Activated naive CD8-positive, alpha-beta T cell treated with anti-CD3 and anti-CD28 coated beads, Interleukin-2, amount 50 U/mL, for 24 hours (primary cell): ENCODE data around the gene PPP2R5E.
"Not testable (repeated sequence)": the region's sequence is repeated elsewhere in the genome, so short reads cannot be mapped to it uniquely, and the experiment has no call there.

Source experiments
- ATAC-seq: fragments of 150-1000 bp; cut with Tn5 transposase; one replicate; pipeline ENCODE4 v1.10.0; 2021
- DNase-seq: peaks from one replicate; pipeline ENCODE4 v3.0.0; 2021
- H3K27ac Mint-ChIP-seq: one replicate; pipeline ENCODE4 v1.8.0; 2021; ENCODE audit warnings: mild to moderate bottlenecking, mixed read lengths
- H3K27me3 Mint-ChIP-seq: one replicate; pipeline ENCODE4 v1.8.0; 2021; ENCODE audit warnings: mixed read lengths
- H3K36me3 Mint-ChIP-seq: one replicate; pipeline ENCODE4 v1.8.0; 2021; ENCODE audit warnings: low read depth, mixed read lengths
- H3K4me1 Mint-ChIP-seq: one replicate; pipeline ENCODE4 v1.8.0; 2021; ENCODE audit warnings: mixed read lengths
- H3K4me3 Mint-ChIP-seq: one replicate; pipeline ENCODE4 v1.8.0; 2021; ENCODE audit warnings: mild to moderate bottlenecking, moderate library complexity, mixed read lengths
- H3K9me3 Mint-ChIP-seq: one replicate; pipeline ENCODE4 v1.8.0; 2021; ENCODE audit warnings: mixed read lengths

PPP2R5E gene

GRCh38 chr14:63543000-63543825 lies at the start of gene PPP2R5E:
TSS of gene PPP2R5E (minus strand) at chr14:63543377. CDS start at chr14:63539685, 3,692 bp downstream.
- Mint-ChIP-seq H3K4me1 (peaks cover 27% of the 10 kb centered on the region), H3K36me3 (peaks cover 18% of the 10 kb centered on the region), H3K4me3 (peak within 1 kb of the TSS; percentile 94), H3K27me3 (peaks cover 2% of the 10 kb centered on the region), H3K9me3 (no peaks in the 10 kb centered on the region), H3K27ac (peak within 1 kb of the TSS; percentile 88)
- ATAC-seq: peak; percentile 98
- DNase-seq: peak; percentile 95

- not testable (repeated sequence) for ATAC-seq, H3K36me3 Mint-ChIP-seq, DNase-seq, H3K9me3 Mint-ChIP-seq, H3K4me3 Mint-ChIP-seq, H3K27me3 Mint-ChIP-seq, H3K4me1 Mint-ChIP-seq, H3K27ac Mint-ChIP-seq
These were observed 39.9 kb upstream of the PPP2R5E start for GRCh38 chr14:63583046-63583445.

- Mint-ChIP-seq H3K36me3 (no peaks in the 10 kb centered on the region), H3K4me3 (no peak overlapping the region), H3K4me1 (no peaks in the 10 kb centered on the region), H3K27me3 (peaks cover 2% of the 10 kb centered on the region), H3K27ac (no peak overlapping the region), H3K9me3 (no peaks in the 10 kb centered on the region)
- no peak for DNase-seq
- no peak for ATAC-seq
These were observed 38.3 kb upstream of the PPP2R5E start for GRCh38 chr14:63581491-63581890.

DNA sequence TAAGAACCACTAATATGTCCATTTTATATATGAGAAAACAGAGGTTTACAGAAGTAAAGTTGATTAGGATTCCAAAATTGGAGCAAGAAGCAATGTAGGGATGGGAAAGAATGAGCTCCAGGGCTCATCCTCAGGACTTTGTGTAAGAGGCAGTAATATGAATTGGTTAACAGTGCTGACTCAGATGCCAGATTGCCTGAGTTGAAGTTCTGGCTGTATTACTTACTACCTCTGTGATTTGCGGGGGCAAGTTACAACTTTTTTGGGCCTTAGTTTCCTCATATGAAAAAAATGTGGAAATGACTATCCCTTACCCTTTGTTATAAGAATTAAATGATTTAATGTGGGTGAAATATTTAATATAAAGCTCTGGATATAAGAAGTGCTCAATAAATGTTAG lies 35.1 kb upstream of the PPP2R5E start:
- Mint-ChIP-seq H3K36me3 (no peaks in the 10 kb centered on the region), H3K4me3 (no peak overlapping the region), H3K27me3 (peaks cover 2% of the 10 kb centered on the region), H3K4me1 (no peaks in the 10 kb centered on the region), H3K27ac (no peak overlapping the region), H3K9me3 (no peaks in the 10 kb centered on the region)
- ATAC-seq (no peak), DNase-seq (no peak)

- H3K36me3 Mint-ChIP-seq: no peaks in the 10 kb centered on the region
- no peaks in the 10 kb centered on the region for H3K9me3 Mint-ChIP-seq
- H3K4me1 Mint-ChIP-seq: no peaks in the 10 kb centered on the region
- no peak overlapping the region for H3K27ac Mint-ChIP-seq
- H3K4me3 Mint-ChIP-seq: no peak overlapping the region
- DNase-seq (no peak), ATAC-seq (no peak)
- no peaks in the 10 kb centered on the region for H3K27me3 Mint-ChIP-seq
These were observed 30.4 kb upstream of the PPP2R5E start for GRCh38 chr14:63573581-63573980.

DNA sequence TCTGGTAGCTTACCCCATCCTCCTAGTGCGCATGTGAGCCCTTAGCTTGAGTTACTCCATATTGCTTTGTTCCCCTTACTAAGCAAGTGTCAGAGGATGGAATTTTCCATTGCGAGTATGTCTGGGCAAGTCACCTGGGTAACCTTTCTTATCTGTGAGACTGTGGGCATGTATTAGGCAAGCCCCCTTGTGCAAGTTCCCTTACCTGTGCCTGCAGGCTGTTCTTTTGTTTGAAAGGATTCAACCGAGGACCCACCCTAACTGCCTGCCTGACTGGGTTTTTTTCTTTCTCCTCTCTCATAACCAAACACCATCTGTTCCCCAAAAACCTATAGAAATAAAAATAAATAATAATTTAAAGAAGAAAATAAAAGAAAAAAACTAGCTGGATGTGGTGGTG lies 22.3 kb upstream of the PPP2R5E start:
- Mint-ChIP-seq H3K4me3 (no peak overlapping the region), H3K9me3 (no peaks in the 10 kb centered on the region), H3K27ac (no peak overlapping the region), H3K36me3 (no peaks in the 10 kb centered on the region), H3K4me1 (no peaks in the 10 kb centered on the region), H3K27me3 (peaks cover 14% of the 10 kb centered on the region)
- no peak for DNase-seq
- ATAC-seq: no peak

- H3K27me3 Mint-ChIP-seq: peaks cover 14% of the 10 kb centered on the region
- H3K4me1 Mint-ChIP-seq: no peaks in the 10 kb centered on the region
- H3K9me3 Mint-ChIP-seq: no peaks in the 10 kb centered on the region
- no peak overlapping the region for H3K27ac Mint-ChIP-seq
- H3K36me3 Mint-ChIP-seq: no peaks in the 10 kb centered on the region
- H3K4me3 Mint-ChIP-seq: no peak overlapping the region
- ATAC-seq (no peak), DNase-seq (no peak)
These were observed 21.1 kb upstream of the PPP2R5E start for GRCh38 chr14:63564318-63564717.

DNA sequence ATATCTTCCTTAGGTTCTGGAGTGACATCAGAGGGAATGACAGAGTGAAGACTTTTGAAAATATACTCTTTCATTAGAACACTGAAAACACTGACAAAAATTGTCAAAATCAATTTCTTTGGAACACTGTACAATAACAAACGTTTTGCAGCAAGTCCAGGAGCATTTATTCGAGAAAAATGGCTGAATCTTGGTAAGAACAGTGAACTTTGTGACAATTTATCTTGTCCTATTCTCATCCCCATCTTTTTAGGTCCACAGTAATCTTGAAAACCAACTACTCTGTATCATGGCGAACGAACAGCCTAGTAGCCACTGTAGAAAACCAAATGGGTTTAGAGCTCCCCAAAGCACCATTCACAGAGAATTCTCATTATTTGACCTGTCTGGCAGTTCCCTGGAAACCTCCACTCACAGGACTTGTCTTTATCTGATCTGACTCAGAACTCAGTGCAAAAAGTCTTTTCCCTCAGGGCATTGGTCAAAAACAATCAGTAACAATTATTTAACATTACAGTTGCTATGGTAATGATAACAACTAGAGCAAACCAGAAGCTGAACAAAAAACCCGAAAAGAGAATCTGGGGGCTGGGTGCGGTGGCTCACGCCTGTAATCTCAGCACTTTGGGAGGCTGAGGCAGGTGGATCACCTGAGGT lies 20.3 kb upstream of the PPP2R5E start:
- Mint-ChIP-seq H3K4me1 (no peaks in the 10 kb centered on the region), H3K36me3 (no peaks in the 10 kb centered on the region), H3K4me3 (no peak overlapping the region), H3K27me3 (peaks cover 14% of the 10 kb centered on the region), H3K9me3 (no peaks in the 10 kb centered on the region), H3K27ac (no peak overlapping the region)
- no peak for ATAC-seq
- no peak for DNase-seq

GRCh38 chr14:63562405-63562804 lies 19.2 kb upstream of the PPP2R5E start:
- Mint-ChIP-seq H3K27ac (no peak overlapping the region), H3K9me3 (no peaks in the 10 kb centered on the region), H3K4me3 (no peak overlapping the region), H3K36me3 (no peaks in the 10 kb centered on the region), H3K4me1 (no peaks in the 10 kb centered on the region), H3K27me3 (peaks cover 15% of the 10 kb centered on the region)
- DNase-seq (no peak), ATAC-seq (no peak)

DNA sequence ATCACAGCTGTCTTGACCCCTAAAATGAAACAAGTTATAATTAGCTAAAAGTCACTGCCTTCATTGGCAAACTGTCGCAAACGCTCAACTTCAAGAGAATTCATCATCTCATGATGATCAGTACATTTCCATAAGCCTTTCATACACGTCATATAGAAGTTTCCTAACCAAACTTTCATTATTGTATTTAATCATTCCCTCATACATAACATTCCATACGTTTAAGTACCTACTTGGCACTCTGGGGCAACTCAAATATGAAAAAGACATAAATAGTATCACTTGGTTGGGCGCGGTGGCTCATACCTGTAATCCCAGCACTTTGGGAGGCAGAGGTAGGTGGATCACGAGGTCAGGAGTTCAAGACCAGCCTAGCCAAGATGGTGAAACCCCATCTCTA lies 12.4 kb upstream of the PPP2R5E start:
- Mint-ChIP-seq H3K4me3 (no peak overlapping the region), H3K36me3 (no peaks in the 10 kb centered on the region), H3K27ac (no peak overlapping the region), H3K27me3 (peaks cover 2% of the 10 kb centered on the region), H3K4me1 (peaks cover 13% of the 10 kb centered on the region), H3K9me3 (no peaks in the 10 kb centered on the region)
- ATAC-seq (peak; percentile 48), DNase-seq (no peak)

GRCh38 chr14:63551332-63551731 lies 8.2 kb upstream of the PPP2R5E start:
- Mint-ChIP-seq H3K4me1 (peaks cover 13% of the 10 kb centered on the region), H3K27me3 (peaks cover 2% of the 10 kb centered on the region), H3K27ac (no peak overlapping the region), H3K9me3 (no peaks in the 10 kb centered on the region), H3K36me3 (no peaks in the 10 kb centered on the region), H3K4me3 (no peak overlapping the region)
- DNase-seq: no peak
- ATAC-seq: peak; percentile 53

DNA sequence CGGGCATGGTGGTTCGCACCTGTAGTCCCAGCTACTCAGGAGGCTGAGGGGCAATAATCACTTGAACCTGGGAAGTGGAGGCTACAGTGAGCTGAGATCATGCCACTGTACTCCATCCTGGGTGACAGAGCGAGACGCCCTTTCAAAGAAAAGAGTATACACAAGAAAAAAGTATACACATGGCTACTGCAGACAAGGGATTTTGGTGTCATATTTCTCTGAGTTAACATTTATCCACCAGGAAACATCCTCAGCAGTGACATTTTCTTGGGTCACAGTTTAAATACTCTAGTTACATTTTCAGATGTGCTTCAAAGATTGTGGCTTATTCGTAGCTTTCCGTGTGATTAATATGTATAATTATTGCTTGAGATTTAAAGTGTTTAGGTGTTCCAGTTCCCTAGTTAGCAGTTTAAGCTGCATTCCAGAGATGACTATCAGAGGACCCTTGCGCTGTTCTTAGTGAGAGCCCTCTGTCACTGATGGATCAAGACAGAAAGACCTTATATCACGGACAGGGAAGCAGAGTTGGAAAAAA lies 4.7 kb upstream of the PPP2R5E start:
- Mint-ChIP-seq H3K4me1 (peaks cover 19% of the 10 kb centered on the region), H3K27me3 (peaks cover 2% of the 10 kb centered on the region), H3K36me3 (no peaks in the 10 kb centered on the region), H3K4me3 (no peak overlapping the region), H3K27ac (no peak overlapping the region), H3K9me3 (no peaks in the 10 kb centered on the region)
- no peak for ATAC-seq
- no peak for DNase-seq

GRCh38 chr14:63545431-63545830 lies 2.3 kb upstream of the PPP2R5E start:
- Mint-ChIP-seq H3K4me3 (no peak overlapping the region), H3K27me3 (peaks cover 2% of the 10 kb centered on the region), H3K27ac (no peak overlapping the region), H3K36me3 (peaks cover 10% of the 10 kb centered on the region), H3K4me1 (peaks cover 27% of the 10 kb centered on the region), H3K9me3 (no peaks in the 10 kb centered on the region)
- no peak for ATAC-seq
- no peak for DNase-seq

GRCh38 chr14:63544591-63545299 lies 1.6 kb upstream of the PPP2R5E start:
- Mint-ChIP-seq H3K27me3 (peaks cover 2% of the 10 kb centered on the region), H3K36me3 (peaks cover 10% of the 10 kb centered on the region), H3K27ac (peak overlapping the region; percentile 17), H3K9me3 (no peaks in the 10 kb centered on the region), H3K4me3 (peak overlapping the region; percentile 94), H3K4me1 (peaks cover 27% of the 10 kb centered on the region)
- DNase-seq (no peak), ATAC-seq (no peak)
